Activated naive CD4-positive, alpha-beta T cell treated with anti-CD3 and anti-CD28 coated beads, Interleukin-2, amount 50 U/mL, for 16 hours (primary cell): ENCODE measurements around the gene SRSF12.
"Not testable (repeated sequence)": the region's sequence is repeated elsewhere in the genome, so short reads cannot be mapped to it uniquely, and the experiment has no call there.

Source experiments
- DNase-seq: peaks from one replicate; pipeline ENCODE4 v3.0.0-alpha.2; 2020

SRSF12 gene

DNA sequence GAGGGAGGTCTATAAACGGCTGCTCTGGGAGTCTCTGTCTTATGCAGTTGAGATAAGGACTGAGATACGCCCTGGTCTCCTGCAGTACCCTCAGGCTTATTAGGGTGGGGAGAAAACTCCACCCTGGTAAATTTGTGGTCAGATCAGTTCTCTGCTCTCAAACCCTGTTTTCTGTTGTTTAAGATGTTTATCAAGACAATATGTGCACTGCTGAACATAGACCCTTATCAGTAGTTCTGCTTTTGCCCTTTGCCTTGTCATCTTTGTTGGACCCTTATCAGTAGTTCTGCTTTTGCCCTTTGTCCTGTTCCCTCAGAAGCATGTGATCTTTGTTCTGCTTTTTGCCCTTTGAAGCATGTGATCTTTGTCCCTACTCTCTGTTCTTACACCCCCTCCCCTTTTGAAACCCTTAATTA lies 10.4 kb upstream of the SRSF12 start:
- DNase-seq = not testable (repeated sequence)

GRCh38 chr6:89122625-89123024 lies 4.8 kb upstream of the SRSF12 start:
- DNase-seq = no peak

DNA sequence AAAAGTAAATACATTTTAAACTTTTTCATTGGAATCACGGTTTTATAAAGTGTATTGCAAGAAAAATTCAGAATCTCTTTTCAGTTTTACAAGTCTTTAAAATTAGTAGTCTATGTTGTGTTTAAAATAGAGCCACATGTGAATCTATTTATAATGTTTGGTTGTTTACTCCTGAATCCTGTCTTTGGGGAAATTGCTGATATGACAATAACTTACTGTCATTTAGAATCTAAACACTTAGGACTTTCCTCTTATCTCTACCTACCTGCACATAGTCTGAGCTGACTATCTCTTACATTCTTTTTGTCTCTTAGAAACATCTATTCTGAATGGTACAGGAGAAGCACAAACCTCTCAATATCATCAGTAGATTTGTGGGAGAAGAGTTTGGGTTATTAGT lies 4.1 kb upstream of the SRSF12 start:
- DNase-seq = no peak

- no peak for DNase-seq
Measured at GRCh38 chr6:89120371-89120770, 2.5 kb upstream of the SRSF12 start.

DNA sequence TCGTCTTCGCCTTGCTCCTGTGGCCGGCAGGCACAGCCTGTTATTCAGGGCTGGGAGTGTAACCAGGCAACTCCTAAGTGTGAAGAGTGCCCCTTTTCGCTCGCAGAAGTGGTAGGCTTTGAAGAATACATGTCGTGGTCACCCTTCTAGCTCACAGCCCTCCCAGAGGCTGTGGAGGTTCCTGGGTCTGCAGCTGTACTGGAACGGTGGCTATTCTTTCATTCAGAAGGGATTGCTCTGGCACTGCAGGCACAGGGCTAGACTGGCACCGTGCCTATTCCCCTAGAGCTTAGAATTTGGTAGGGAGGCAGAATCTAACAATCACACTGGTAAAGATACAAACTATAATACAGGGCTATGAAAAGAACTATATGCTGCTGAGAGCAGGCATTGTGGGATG lies 1.1 kb upstream of the SRSF12 start:
- no peak for DNase-seq

DNA sequence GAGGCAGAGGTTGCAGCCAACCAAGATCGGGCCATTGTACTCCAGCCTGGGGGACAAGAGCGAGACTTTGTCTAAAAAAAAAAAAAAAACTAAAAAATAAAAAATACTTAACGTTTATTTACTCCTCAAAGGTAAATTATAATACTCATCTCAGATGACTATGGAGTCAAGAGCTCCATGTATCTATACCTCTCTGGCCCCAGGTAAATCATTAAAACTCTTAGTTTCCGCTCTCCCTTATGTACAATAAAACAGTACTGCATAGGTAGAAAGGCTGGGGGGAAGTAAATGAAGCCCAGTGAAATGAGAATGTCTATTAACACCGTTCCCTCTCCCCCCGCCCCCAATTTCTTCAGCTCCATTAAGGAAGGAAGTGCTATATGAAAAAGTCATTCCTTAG lies 1.2 kb downstream of the SRSF12 start:
- DNase-seq = no peak

GRCh38 chr6:89111933-89112332 lies 5.9 kb downstream of the SRSF12 start:
- DNase-seq = no peak

DNA sequence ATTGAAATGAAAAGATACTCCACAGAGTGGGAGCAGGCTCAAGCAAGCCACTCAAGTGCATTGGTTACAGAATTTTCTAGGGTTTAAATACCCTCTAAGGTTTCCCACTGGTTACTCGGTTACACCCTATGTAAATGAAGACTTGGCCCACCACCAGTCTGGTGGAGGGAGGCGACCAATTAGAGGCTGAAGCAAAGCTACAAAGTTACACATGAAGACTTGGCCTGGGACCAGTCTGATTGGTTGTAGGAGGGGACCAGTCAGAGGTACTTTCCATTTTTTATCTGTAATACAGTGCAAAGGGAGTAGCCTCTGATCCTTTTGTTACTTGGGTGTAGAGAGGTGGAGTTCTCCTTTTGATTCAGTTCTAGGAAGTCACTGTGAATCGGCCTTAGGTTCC lies 7.6 kb downstream of the SRSF12 start:
- DNase-seq = no peak

DNA sequence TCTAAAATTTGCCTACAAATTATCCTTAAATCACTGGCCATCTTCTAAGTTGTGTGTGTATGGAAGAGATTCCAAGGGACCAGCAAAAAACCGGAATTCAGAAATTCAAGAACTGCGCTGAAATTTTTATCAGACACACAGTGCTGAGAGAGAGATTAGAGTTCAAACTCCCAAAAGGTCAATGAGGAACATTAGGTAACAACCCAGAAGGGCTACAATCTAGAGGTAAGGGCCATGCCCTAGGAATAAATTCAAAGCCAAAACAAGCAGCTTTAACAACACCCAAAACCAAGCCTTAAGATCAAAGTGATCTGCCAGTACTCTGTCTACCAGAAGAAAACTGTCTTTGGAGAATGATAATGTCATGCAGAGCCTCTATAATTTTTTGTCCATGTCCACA lies 17.8 kb downstream of the SRSF12 start:
- DNase-seq = no peak

- DNase-seq = no peak
Measured at GRCh38 chr6:89098461-89098860, 19.4 kb downstream of the SRSF12 start.

DNA sequence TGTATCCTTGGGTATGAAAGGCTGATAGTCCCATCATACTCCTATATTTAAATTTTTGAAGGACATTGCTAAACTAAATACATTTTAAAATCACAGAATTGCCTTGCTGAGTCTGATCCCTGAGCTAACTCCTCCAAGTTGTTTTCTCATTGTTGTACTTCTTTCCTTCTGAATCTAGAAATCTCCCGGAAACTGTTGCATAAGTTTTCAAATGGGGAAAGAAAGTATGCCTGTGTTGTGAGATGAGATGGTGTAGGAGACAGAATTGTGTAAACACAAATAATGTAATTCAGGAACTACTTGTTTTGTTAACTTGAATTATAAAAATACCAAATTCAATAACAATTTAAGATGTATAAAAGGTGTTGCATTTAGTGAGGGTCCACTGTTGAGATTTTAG lies 30.0 kb downstream of the SRSF12 start:
- DNase-seq = no peak

DNA sequence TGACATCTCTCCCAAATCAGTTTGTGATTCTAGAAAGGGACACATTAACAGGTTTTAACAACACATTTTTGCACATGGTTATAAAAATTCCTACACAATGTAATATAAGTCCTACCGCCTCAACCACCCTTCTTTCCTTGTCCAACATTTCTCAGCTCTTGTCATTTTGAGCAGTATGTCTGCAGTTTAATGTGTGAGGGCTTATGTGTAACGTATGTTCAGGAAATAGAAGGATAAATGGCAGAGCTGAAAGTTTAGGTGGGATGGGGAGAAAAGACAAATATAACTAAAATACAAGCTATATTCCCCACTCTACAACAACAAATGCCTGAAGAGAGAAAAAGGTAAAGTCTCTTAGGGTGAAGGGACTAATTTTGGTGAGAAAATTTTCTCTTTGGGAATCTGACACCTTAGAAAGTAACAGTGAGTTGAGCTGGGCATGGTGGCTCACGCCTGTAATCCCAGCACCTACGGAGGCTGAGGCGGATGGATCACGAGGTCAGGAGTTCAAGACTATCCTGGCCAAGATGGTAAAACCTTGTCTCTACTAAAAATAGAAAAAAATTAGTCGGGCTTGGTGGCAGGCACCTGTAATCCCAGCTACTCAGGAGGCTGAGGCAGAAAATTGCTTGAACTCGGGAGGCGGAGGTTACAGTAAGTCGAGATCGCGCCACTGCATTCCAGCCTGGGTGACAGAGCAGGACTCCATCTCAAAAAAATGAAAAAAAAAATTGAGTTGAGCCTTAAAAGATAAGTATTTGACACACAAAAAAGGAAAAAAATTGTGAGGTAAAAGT lies 32.3 kb downstream of the SRSF12 start:
- no peak for DNase-seq

DNA sequence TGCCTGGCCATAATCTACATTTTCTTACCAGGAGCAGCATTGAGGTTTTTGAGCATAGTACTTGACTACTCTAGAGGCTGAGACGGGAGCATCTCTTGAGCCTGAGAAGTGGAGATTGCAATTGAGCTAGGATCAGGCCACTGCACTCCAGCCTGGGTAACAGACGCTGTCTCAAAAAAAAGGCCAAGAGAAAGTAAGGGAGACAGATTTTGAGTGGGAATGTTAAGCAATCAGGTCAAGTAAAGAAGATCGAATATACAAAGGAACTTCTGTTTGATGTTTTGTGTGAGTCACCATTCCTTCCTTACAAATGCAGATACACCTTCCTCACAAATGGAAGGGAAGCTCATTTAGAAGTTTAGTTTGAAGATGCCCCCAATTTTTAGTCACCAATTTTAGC lies 32.9 kb downstream of the SRSF12 start:
- DNase-seq = no peak

- no peak for DNase-seq
Measured at GRCh38 chr6:89084542-89084941, 33.3 kb downstream of the SRSF12 start.

- no peak for DNase-seq
Measured at GRCh38 chr6:89082486-89082891, 35.4 kb downstream of the SRSF12 start.

- peak; percentile 99 for DNase-seq
Measured at GRCh38 chr6:89081423-89082322, 36.2 kb downstream of the SRSF12 start.

GRCh38 chr6:89081129-89081422 lies 36.8 kb downstream of the SRSF12 start:
- no peak for DNase-seq

GRCh38 chr6:89080281-89081128 lies 37.4 kb downstream of the SRSF12 start, which contains the start of gene PNRC1:
PNRC1 (plus strand) TSS chr6:89080751; CDS start chr6:89080895, 144 bp downstream.
- DNase-seq = peak; percentile 100

- DNase-seq = peak; percentile 46
Measured at GRCh38 chr6:89079511-89080234, 38.2 kb downstream of the SRSF12 start.

DNA sequence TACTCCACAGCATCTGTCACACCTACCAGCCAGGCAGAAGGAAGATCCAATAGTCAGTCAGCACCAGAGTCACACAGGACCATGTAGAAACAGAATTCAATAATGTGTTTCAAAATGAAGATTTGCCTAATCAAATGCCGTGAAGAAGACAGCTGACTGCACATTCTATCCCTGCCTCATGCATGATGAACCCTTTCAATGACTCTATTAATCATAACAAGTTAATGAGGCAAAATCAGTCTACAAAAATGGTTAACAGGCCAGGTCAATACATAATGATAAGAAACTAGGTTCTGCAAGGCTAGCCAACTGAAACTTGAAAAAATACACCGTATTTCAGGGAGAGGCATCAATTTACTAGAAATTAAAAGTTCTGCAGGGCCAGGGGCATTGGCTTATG lies 44.0 kb downstream of the SRSF12 start:
- no peak for DNase-seq

DNA sequence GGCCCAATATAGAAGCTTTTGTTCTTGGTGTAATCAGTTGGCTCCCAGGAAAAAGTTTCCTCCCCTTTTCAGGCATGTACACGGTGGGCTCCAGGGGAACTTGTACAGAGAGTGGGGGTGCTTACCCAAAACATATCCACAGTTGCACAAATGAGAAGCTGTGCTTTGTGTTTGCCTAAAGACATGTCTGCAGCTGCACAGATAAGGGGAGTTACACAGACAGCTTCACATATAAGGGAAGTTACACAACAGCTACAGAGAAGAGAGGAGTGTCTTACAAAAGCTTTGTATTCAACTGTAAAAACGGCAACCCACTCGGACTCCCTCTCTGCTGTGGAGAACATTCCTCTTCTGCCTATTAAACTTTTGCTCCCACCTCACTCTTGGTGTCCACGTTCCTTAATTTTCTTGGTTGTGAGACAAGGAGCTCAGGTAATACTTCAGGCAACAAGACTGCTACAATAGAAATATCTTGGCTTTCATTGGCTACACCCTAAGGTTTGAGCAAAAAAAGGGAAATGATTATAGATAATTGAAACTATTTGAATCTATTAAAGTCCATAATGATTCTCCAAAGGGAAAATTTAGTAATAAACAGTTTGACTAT lies 44.8 kb downstream of the SRSF12 start:
- no peak for DNase-seq

DNA sequence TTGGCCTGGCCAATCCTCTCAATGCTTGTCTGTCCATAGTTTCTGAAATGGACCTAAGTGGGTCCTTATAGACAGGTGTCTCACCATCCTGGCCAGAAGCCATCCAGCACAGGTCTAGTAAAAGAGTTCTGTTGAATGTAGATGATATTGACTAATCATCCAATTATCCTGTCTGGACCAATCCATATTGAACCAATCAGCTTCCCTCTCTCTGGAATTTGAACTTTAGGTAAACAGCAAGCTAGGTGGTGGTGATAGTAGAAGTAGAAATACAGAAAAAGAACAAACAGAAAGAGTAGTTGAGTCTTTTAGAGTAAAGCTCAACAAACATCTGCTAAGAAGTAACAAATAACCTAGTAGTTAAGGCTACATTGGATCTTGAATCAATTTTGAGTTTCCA lies 46.8 kb downstream of the SRSF12 start:
- no peak for DNase-seq
